Glutamatergic neuron (in vitro differentiated cells): ENCODE results near the gene SLC15A1. TPM values are rescaled to one million over a fixed set of nuclear protein-coding genes. Genes with fewer than 3 reads are reported as not detected.

ENCODE experiments used
- DNase-seq: peaks from one replicate; pipeline ENCODE4 v3.0.0; 2022
- H3K27ac Mint-ChIP-seq: one replicate; pipeline ENCODE4 v1.8.0; 2020; ENCODE audit warnings: mild to moderate bottlenecking, mixed read lengths, inconsistent platforms; ENCODE audit not compliant: unreplicated experiment
- H3K27me3 Mint-ChIP-seq: one replicate; pipeline ENCODE4 v1.8.0; 2020; ENCODE audit warnings: mild to moderate bottlenecking, moderate library complexity, mixed read lengths, inconsistent platforms; ENCODE audit not compliant: unreplicated experiment
- H3K36me3 Mint-ChIP-seq: one replicate; pipeline ENCODE4 v1.8.0; 2020; ENCODE audit warnings: mild to moderate bottlenecking, mixed read lengths, inconsistent platforms; ENCODE audit not compliant: unreplicated experiment
- H3K4me1 Mint-ChIP-seq: one replicate; pipeline ENCODE4 v1.8.0; 2020; ENCODE audit warnings: mild to moderate bottlenecking, low read depth, mixed read lengths, inconsistent platforms; ENCODE audit not compliant: unreplicated experiment
- H3K4me3 Mint-ChIP-seq: one replicate; pipeline ENCODE4 v1.8.0; 2020; ENCODE audit warnings: mild to moderate bottlenecking, mixed read lengths, inconsistent platforms; ENCODE audit not compliant: unreplicated experiment
- H3K9me3 Mint-ChIP-seq: one replicate; pipeline ENCODE4 v1.8.0; 2020; ENCODE audit warnings: mild to moderate bottlenecking, moderate library complexity, mixed read lengths, inconsistent platforms; ENCODE audit not compliant: unreplicated experiment
- CTCF ChIP-seq: fragments of 200-600 bp; sonication (generic); IDR thresholded peaks from one replicate; pipeline ENCODE4 v1.5.0; 2021; ENCODE audit not compliant: partially characterized antibody, unreplicated experiment
- total RNA-seq: library from RNA; stranded (reverse); fragmentation: NEBNext Ultra II Directional; extraction: Animal tissue kit (Norgen Biotek cat#: 25700); gene quantifications from one replicate; pipeline ENCODE4 v1.2.1, GENCODE V29; 2021; ENCODE audit not compliant: unreplicated experiment

SLC15A1 gene
- total RNA-seq, 1 donor from 2014 or later = not detected

GRCh38 chr13:98781905-98782304 is 29.4 kb upstream of the SLC15A1 start:
- no peaks in the 10 kb centered on the region for H3K36me3 Mint-ChIP-seq
- TF ChIP-seq CTCF = no peak
- no peak overlapping the region for H3K27ac Mint-ChIP-seq
- no peak for DNase-seq
- peaks cover 2% of the 10 kb centered on the region for H3K9me3 Mint-ChIP-seq
- no peaks in the 10 kb centered on the region for H3K4me1 Mint-ChIP-seq
- no peak overlapping the region for H3K4me3 Mint-ChIP-seq
- H3K27me3 Mint-ChIP-seq = no peaks in the 10 kb centered on the region

DNA sequence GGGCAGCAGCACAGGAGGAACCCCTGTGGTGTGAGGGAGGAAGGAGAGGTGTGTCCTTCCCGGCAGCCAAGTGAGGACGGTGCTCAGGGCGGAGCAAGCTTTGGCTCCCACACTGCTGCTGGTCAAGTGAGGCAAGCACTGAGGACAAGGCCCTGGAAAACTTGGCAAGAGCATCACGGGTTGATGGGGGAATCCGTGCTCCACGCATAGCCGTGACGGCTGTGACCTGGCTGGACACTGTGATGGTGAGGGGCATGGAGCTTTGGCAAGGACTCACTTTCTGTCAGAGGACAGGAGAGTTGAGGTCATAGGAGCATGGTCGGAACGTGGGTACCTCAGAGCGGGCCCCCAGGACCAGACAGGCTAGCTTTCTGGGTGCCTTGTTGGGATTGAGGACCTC is 29.0 kb upstream of the SLC15A1 start:
- no peaks in the 10 kb centered on the region for H3K36me3 Mint-ChIP-seq
- no peak for DNase-seq
- no peak overlapping the region for H3K4me3 Mint-ChIP-seq
- no peaks in the 10 kb centered on the region for H3K27me3 Mint-ChIP-seq
- no peak overlapping the region for H3K27ac Mint-ChIP-seq
- H3K4me1 Mint-ChIP-seq = no peaks in the 10 kb centered on the region
- no peak for TF ChIP-seq CTCF
- peaks cover 2% of the 10 kb centered on the region for H3K9me3 Mint-ChIP-seq

GRCh38 chr13:98781045-98781444 is 28.6 kb upstream of the SLC15A1 start:
- DNase-seq = no peak
- Mint-ChIP-seq H3K36me3 (no peaks in the 10 kb centered on the region), H3K27me3 (no peaks in the 10 kb centered on the region), H3K4me1 (no peaks in the 10 kb centered on the region), H3K9me3 (peaks cover 2% of the 10 kb centered on the region), H3K4me3 (no peak overlapping the region), H3K27ac (no peak overlapping the region)
- no peak for TF ChIP-seq CTCF

DNA sequence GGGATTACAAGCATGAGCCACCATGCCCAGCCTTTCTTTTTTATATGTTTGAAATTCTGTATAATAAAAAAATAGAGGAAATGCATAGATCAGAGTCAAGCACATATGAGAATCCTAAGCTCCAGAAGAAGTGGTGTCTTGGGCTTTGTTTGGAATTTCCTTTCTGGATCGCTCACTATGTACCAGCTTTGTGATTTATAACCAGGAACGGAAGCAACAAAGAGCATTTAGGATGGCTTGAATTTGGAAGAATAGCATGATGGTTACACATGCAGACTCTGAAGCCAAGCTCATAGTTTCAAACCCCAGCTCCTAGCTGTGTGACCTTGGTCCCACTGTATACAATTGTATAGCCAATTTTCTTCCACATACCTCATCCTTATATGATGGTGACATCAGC is 28.0 kb upstream of the SLC15A1 start:
- Mint-ChIP-seq H3K36me3 (peaks cover 5% of the 10 kb centered on the region), H3K9me3 (peaks cover 2% of the 10 kb centered on the region), H3K4me1 (no peaks in the 10 kb centered on the region), H3K4me3 (no peak overlapping the region), H3K27ac (no peak overlapping the region), H3K27me3 (no peaks in the 10 kb centered on the region)
- no peak for DNase-seq
- no peak for TF ChIP-seq CTCF

GRCh38 chr13:98779695-98780094 is 27.2 kb upstream of the SLC15A1 start:
- H3K9me3 Mint-ChIP-seq = peaks cover 2% of the 10 kb centered on the region
- no peak overlapping the region for H3K4me3 Mint-ChIP-seq
- H3K27me3 Mint-ChIP-seq = no peaks in the 10 kb centered on the region
- TF ChIP-seq CTCF = no peak
- H3K27ac Mint-ChIP-seq = no peak overlapping the region
- H3K4me1 Mint-ChIP-seq = no peaks in the 10 kb centered on the region
- peaks cover 5% of the 10 kb centered on the region for H3K36me3 Mint-ChIP-seq
- DNase-seq = no peak
